DMS79 treated with DMSO at 0.1 percent for 48 hours (cell line): ENCODE measurements around the gene PLTP.
"Not testable (repeated sequence)": the region's sequence is repeated elsewhere in the genome, so short reads cannot be mapped to it uniquely, and the experiment has no call there.

ENCODE experiments used
- DNase-seq: peaks from one replicate; lab custom pipeline; 2025; lab: John Stamatoyannopoulos, UW

PLTP gene

GRCh38 chr20:45874104-45874481 is 37.9 kb downstream of the PLTP start:
- DNase-seq, result not testable (repeated sequence)

GRCh38 chr20:45873409-45874103 is 38.4 kb downstream of the PLTP start:
- no peak for DNase-seq

GRCh38 chr20:45872626-45873025 is 39.3 kb downstream of the PLTP start:
- DNase-seq, result no peak

- DNase-seq, result no peak
These were observed 44.2 kb downstream of the PLTP start for GRCh38 chr20:45867819-45868176.

- DNase-seq, result no peak
These were observed 44.7 kb downstream of the PLTP start for GRCh38 chr20:45867136-45867818.

GRCh38 chr20:45866454-45866853 is 45.5 kb downstream of the PLTP start:
- no peak for DNase-seq

GRCh38 chr20:45863543-45864470 is 48.1 kb downstream of the PLTP start:
- DNase-seq, result no peak

- DNase-seq, result peak; percentile 13
These were observed 50.5 kb downstream of the PLTP start for GRCh38 chr20:45861221-45862075.

- DNase-seq, result no peak
These were observed 51.3 kb downstream of the PLTP start for GRCh38 chr20:45860560-45861220.

- no peak for DNase-seq
These were observed 52.0 kb downstream of the PLTP start for GRCh38 chr20:45859916-45860315.

GRCh38 chr20:45857882-45858216 is 54.1 kb downstream of the PLTP start:
- no peak for DNase-seq

GRCh38 chr20:45857114-45857881 is 54.7 kb downstream of the PLTP start, which contains the start of the genes ACOT8 and ZSWIM3:
Gene ACOT8 (minus strand): TSS chr20:45857392. CDS start chr20:45857315, 77 bp downstream.
Gene ZSWIM3 (plus strand): TSS chr20:45857614. CDS start chr20:45857826, 212 bp downstream.
- DNase-seq, result peak; percentile 93

- no peak for DNase-seq
These were observed 58.5 kb downstream of the PLTP start for GRCh38 chr20:45853484-45853883.

- DNase-seq, result no peak
These were observed 59.6 kb downstream of the PLTP start for GRCh38 chr20:45852326-45852725.

GRCh38 chr20:45851501-45851900 is 60.5 kb downstream of the PLTP start:
- DNase-seq, result no peak

GRCh38 chr20:45850926-45851325 is 61.0 kb downstream of the PLTP start:
- no peak for DNase-seq

- no peak for DNase-seq
These were observed 61.7 kb downstream of the PLTP start for GRCh38 chr20:45850238-45850637.

- DNase-seq, result no peak
These were observed 62.9 kb downstream of the PLTP start for GRCh38 chr20:45848969-45849582.
